Measurements from ENCODE around the gene SERPINE2.
A peak's percentile ranks its signal among the peaks of the same experiment; 100 is the strongest.

Gene SERPINE2

GRCh38 chr2:223930103-223930976, 108.7 kb downstream of the SERPINE2 start:
- peaks cover 25% of the 10 kb centered on the region for H3K36me3 Mint-ChIP-seq
- CTCF ChIA-PET: no interaction called here
- H3K27ac Mint-ChIP-seq: peak overlapping the region; percentile 89
- H3K4me1 Mint-ChIP-seq: peaks cover 59% of the 10 kb centered on the region
- peak overlapping the region; percentile 41 for H3K4me3 Mint-ChIP-seq
- no peak for DNase-seq
- no peaks in the 10 kb centered on the region for H3K27me3 Mint-ChIP-seq
- peaks cover 4% of the 10 kb centered on the region for H3K9me3 Mint-ChIP-seq

GRCh38 chr2:223929571-223930102, 109.4 kb downstream of the SERPINE2 start:
- H3K4me3 Mint-ChIP-seq: peak overlapping the region; percentile 41
- H3K27me3 Mint-ChIP-seq: no peaks in the 10 kb centered on the region
- H3K36me3 Mint-ChIP-seq: peaks cover 23% of the 10 kb centered on the region
- H3K4me1 Mint-ChIP-seq: peaks cover 52% of the 10 kb centered on the region
- CTCF ChIA-PET: no interaction called here
- peak; percentile 64 for DNase-seq
- peak overlapping the region; percentile 89 for H3K27ac Mint-ChIP-seq
- peaks cover 4% of the 10 kb centered on the region for H3K9me3 Mint-ChIP-seq

GRCh38 chr2:223928113-223929006, 110.7 kb downstream of the SERPINE2 start:
- no peak for DNase-seq
- H3K27me3 Mint-ChIP-seq: no peaks in the 10 kb centered on the region
- peaks cover 50% of the 10 kb centered on the region for H3K4me1 Mint-ChIP-seq
- H3K27ac Mint-ChIP-seq: peak overlapping the region; percentile 81
- CTCF ChIA-PET: no interaction called here
- peaks cover 23% of the 10 kb centered on the region for H3K36me3 Mint-ChIP-seq
- H3K4me3 Mint-ChIP-seq: no peak overlapping the region
- peaks cover 4% of the 10 kb centered on the region for H3K9me3 Mint-ChIP-seq

GRCh38 chr2:223925106-223925505, 114.0 kb downstream of the SERPINE2 start:
- no peak for DNase-seq
- CTCF ChIA-PET: interaction anchor here (0.6 kb wide), 1 partner anchor 197 kb away, joined by 3 read pairs; no protein-coding TSS in a partner anchor
- Mint-ChIP-seq H3K9me3 (peaks cover 4% of the 10 kb centered on the region), H3K27me3 (no peaks in the 10 kb centered on the region), H3K27ac (no peak overlapping the region), H3K36me3 (peaks cover 30% of the 10 kb centered on the region), H3K4me1 (peaks cover 32% of the 10 kb centered on the region), H3K4me3 (no peak overlapping the region)

All from activated naive CD4-positive, alpha-beta T cell treated with anti-CD3 and anti-CD28 coated beads, Interleukin-2, amount 10 ng/mL, durations not matched to agents 7 days and 5 days (primary cell).